Fibroblast of pulmonary artery (primary cell): ENCODE measurements around the gene CLGN.

Experiments
- DNase-seq: peaks from one replicate; pipeline ENCODE4 v3.0.0-alpha.2; 2010; ENCODE audit warnings: low read depth
- H3K4me3 ChIP-seq: replicated peaks from 2 replicates; pipeline ENCODE4 v1.5.1; 2011; ENCODE audit warnings: low read depth, mild to moderate bottlenecking, control low read depth, low read length, moderate library complexity
- CTCF ChIP-seq: IDR thresholded peaks from 2 replicates; pipeline ENCODE4 v1.5.1; 2011; ENCODE audit warnings: mild to moderate bottlenecking, control low read depth, low read length, inconsistent platforms; ENCODE audit errors: missing control alignments

The CLGN gene

GRCh38 chr4:140353786-140354185, 73.7 kb downstream of the CLGN start:
- DNase-seq: no peak
- TF ChIP-seq CTCF: no peak
- H3K4me3 ChIP-seq: no peak overlapping the region

GRCh38 chr4:140351093-140352075, 76.1 kb downstream of the CLGN start:
- no peak for TF ChIP-seq CTCF

GRCh38 chr4:140349816-140350215, 77.6 kb downstream of the CLGN start:
- no peak for TF ChIP-seq CTCF
- no peak overlapping the region for H3K4me3 ChIP-seq
- DNase-seq: no peak

More at GRCh38 chr4:140351093-140352075, 76.1 kb downstream of the CLGN start:
- no peak for DNase-seq
- no peak overlapping the region for H3K4me3 ChIP-seq

GRCh38 chr4:140346136-140346535, 81.3 kb downstream of the CLGN start:
- H3K4me3 ChIP-seq: no peak overlapping the region
- TF ChIP-seq CTCF: no peak
- DNase-seq: no peak

- TF ChIP-seq CTCF: no peak
- H3K4me3 ChIP-seq: no peak overlapping the region
- no peak for DNase-seq
Observed at GRCh38 chr4:140344621-140345020, 82.8 kb downstream of the CLGN start.

GRCh38 chr4:140344101-140344500, 83.3 kb downstream of the CLGN start:
- peak; percentile 46 for DNase-seq
- H3K4me3 ChIP-seq: no peak overlapping the region
- no peak for TF ChIP-seq CTCF
